ENCODE results near the gene PPP1R8.

DNA sequence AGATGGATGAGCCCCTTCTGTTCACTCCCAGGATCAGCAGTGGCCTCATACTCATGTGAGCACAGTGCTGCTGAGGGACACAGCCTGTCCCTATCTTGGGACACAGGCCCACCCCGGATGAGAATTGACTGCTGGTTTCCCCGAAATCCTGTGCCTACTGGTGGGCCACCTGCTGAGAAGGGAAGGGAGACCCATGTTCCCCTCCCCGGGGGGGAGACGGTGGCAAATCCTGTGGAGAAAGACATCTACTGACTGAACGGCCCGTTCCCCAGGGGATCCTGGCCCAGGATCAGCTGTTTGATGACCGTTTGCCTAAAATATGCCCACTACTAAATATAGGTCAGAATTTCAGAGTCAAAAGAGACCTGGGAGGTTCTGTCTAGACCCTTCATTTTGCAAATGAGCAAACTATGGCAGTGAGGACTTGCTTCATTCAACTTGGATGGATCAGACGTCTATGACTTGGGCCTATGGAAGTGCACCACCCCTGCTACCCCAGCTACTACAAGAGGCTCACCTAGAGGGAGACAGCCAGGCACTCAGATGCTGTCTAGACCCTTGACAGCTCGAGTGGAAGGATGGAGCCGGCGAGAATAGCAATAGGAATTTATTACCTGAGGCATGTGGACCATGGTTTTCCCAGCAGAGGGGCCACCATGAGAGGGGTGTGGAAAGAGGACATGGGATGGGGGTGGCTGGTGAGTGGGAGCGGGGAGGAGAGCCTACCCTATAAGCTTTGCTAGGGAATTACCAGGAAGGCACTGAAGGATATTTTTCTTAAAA, 26.2 kb downstream of the PPP1R8 start:
- TF ChIP-seq CTCF (IDR thresholded peaks at IDR 0.05) (no peak), POLR2A (IDR thresholded peaks at IDR 0.05) (no peak), EP300 (IDR thresholded peaks at IDR 0.05) (no peak)
